ENCODE measurements around the gene RPS6KL1.

- no peak for TF ChIP-seq CTCF (IDR thresholded peaks at IDR 0.05)
- no peak for TF ChIP-seq POLR2A (IDR thresholded peaks at IDR 0.05)
Measured at GRCh38 chr14:74968811-74969210, 45.8 kb upstream of the RPS6KL1 start.
